Forelimb muscle (tissue), 1 donor: ENCODE measurements around the gene KDM5C. TPM values are rescaled to one million over a fixed set of nuclear protein-coding genes. Genes with fewer than 3 reads are reported as not detected.
"Not testable (repeated sequence)": the region's sequence is repeated elsewhere in the genome, so short reads cannot be mapped to it uniquely, and the experiment has no call there.

Source experiments
- DNase-seq: peaks from one replicate; pipeline ENCODE4 v3.0.0-alpha.2; 2013; ENCODE audit warnings: low read depth
- polyA plus RNA-seq: library from polyadenylated mRNA; unstranded; fragments of 120-200 nt; gene quantifications from one replicate; pipeline ENCODE4 v1.2.1, GENCODE V29; 2013; ENCODE audit not compliant: insufficient read length

KDM5C gene
- polyA plus RNA-seq, 1 donor: 48.9 TPM

DNA sequence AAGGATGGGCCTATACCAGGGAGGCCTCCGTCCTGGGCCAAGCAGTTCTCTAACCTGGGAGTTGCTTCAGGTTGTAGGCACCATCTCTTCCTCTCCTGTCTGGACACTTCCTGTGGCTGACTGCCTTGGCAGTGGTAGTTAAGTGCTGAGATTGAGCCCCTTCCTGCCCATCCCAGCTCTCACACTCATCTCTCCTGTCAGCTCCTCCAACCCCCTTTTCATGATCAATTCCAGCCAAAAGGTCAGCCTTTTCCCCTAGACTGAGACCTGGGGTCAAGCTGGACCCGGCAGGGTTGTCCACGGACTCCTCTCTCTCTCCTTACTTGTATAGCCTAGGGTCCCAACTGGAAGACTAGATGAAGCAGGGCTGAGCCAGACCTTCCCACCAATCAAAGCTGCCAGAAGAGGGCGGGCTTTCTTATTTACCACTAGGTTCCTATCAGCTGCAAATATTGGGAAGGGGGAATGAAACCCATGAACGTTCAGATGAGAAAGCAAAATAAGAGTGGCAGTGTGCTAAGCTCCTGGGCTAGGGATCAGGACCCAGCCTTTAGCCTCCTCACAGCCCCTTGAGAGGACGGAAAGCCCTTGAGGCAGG lies 34.5 kb downstream of the KDM5C start:
- DNase-seq: no peak

GRCh38 chrX:53188763-53189162 lies 36.2 kb downstream of the KDM5C start:
- DNase-seq: no peak

GRCh38 chrX:53186351-53186750 lies 38.7 kb downstream of the KDM5C start:
- DNase-seq: no peak

DNA sequence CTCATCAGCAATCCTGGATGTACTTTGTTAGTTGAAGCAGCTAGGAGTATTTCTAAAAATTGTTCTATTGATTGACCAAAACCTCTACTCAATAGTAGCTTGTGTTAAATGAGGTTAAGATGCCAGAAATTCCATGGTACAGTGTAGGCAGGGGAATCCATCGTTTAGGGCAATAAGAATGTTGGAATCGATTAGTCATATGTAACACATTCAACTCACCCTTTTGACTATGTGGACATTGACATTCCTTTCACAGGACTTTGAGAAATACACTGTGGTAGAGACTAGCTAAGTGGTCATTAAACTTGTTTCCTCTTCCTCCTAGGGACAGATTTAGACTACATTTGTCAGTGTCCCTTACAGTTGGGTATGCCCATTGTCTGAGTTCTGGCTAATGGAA lies 40.2 kb downstream of the KDM5C start:
- DNase-seq: no peak

GRCh38 chrX:53171356-53171755 lies 53.7 kb downstream of the KDM5C start:
- DNase-seq: no peak

GRCh38 chrX:53166103-53166502 lies 58.9 kb downstream of the KDM5C start:
- DNase-seq: no peak

GRCh38 chrX:53164566-53164965 lies 60.4 kb downstream of the KDM5C start:
- not testable (repeated sequence) for DNase-seq

- DNase-seq: no peak
Measured at GRCh38 chrX:53163436-53163835, 61.6 kb downstream of the KDM5C start.

DNA sequence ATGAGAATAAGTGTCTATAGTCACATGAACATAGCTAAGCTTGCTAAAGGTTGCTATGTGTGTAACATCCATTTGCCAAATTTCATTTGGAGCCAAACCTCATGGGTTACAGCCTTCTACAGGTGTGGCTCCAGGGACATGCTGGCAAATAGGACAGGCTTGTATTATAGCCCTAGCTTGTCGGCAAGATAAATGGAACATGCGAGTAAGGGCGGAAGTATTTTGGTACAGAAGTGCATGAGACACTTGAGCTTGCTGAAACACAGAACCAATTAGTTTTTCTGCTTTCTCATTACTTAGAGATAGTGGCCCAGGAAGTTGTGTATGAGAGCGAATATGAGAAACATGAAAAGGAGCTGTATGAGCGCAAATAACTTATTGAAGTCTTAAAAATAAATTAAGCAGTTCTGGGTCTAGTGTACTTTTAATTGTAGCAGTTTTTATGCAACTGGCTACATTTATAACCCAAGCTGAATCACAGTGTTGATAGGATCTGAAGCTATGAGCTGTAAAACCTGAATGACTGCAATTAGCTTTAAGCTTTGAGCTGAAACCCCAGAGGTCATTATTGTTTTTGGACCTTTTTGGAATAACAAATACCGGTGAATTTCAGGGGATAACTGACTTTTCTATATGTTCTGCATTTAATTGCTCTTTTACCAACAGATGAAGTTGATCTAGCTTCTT lies 64.6 kb downstream of the KDM5C start:
- DNase-seq: no peak

GRCh38 chrX:53159184-53159583 lies 65.8 kb downstream of the KDM5C start:
- no peak for DNase-seq

DNA sequence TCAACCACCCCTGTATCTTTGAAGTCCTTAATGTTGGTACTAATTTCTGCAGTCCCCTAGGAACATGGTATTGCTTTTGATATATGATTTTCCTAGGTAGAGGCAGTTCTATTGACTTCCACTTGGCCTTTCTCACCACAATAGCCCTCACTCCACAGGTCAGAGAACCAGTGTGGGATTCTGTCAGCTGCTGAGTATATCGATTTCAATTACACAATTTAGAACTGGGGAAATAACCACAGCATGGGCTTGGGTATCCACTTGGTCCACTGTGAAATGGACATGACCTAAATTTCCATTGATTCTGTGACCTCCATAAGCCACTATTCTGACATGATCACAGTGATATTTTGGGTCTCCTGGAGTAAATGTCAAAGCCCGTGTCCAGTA lies 68.8 kb downstream of the KDM5C start:
- no peak for DNase-seq

GRCh38 chrX:53155512-53156206 lies 69.3 kb downstream of the KDM5C start:
- no peak for DNase-seq

DNA sequence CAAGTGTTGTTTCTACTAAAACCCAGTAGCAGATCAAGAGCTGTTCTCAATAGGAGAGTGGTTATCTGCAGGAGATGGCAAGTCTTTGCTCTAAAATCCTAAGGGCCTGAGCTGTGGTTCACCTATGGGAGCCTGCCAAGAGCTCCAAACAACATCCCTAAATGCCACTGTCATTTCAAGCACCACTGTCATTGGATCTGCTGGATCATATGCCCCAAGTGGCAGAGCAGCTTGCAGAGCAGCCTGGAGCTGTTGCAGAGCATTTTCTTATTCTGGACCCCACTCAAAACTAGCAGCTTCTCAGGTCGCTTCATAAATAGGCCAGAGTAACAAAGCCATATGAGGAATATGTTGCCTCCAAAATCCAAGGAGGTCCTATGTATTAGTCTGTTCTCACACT lies 71.4 kb downstream of the KDM5C start:
- no peak for DNase-seq

Other genes starting within 250 kb of the KDM5C start
- 9.8 TPM for gene GPR173, start 176.4 kb downstream of the KDM5C start, polyA plus RNA-seq
- 14.9 TPM for gene TSPYL2, start 142.8 kb downstream of the KDM5C start, polyA plus RNA-seq
- 9.1 TPM for gene KANTR, start 131.1 kb downstream of the KDM5C start, polyA plus RNA-seq
- gene IQSEC2, start 56.4 kb upstream of the KDM5C start, polyA plus RNA-seq: 19.9 TPM
- 44.5 TPM for gene SMC1A, start 197.4 kb upstream of the KDM5C start, polyA plus RNA-seq
- gene RIBC1, start 197.7 kb upstream of the KDM5C start, polyA plus RNA-seq: 0.32 TPM
- 57.1 TPM for gene HSD17B10, start 209.2 kb upstream of the KDM5C start, polyA plus RNA-seq